ENCODE measurements around the gene ADCK2.
"Not testable (repeated sequence)": the region's sequence is repeated elsewhere in the genome, so short reads cannot be mapped to it uniquely, and the experiment has no call there.

The ADCK2 gene

GRCh38 chr7:140649556-140650205, 23.1 kb upstream of the ADCK2 start:
- DNase-seq, result no peak

- DNase-seq, result no peak
Observed at GRCh38 chr7:140650367-140650766, 22.4 kb upstream of the ADCK2 start.

GRCh38 chr7:140653319-140654108, 19.2 kb upstream of the ADCK2 start:
- peak; percentile 39 for DNase-seq

GRCh38 chr7:140654109-140654387, 18.7 kb upstream of the ADCK2 start:
- DNase-seq, result no peak

GRCh38 chr7:140654661-140655060, 18.1 kb upstream of the ADCK2 start:
- DNase-seq, result no peak

- DNase-seq, result no peak
Observed at GRCh38 chr7:140655511-140656408, 17.0 kb upstream of the ADCK2 start.

GRCh38 chr7:140656548-140657515, 15.9 kb upstream of the ADCK2 start:
- peak; percentile 40 for DNase-seq

GRCh38 chr7:140657891-140658290, 14.9 kb upstream of the ADCK2 start:
- DNase-seq, result no peak

- no peak for DNase-seq
Observed at GRCh38 chr7:140659856-140660255, 12.9 kb upstream of the ADCK2 start.

GRCh38 chr7:140661124-140661523, 11.6 kb upstream of the ADCK2 start:
- DNase-seq, result no peak

- DNase-seq, result not testable (repeated sequence)
Observed at GRCh38 chr7:140662938-140663337, 9.8 kb upstream of the ADCK2 start.

- DNase-seq, result no peak
Observed at GRCh38 chr7:140667476-140667875, 5.3 kb upstream of the ADCK2 start.

GRCh38 chr7:140668641-140669040, 4.1 kb upstream of the ADCK2 start:
- DNase-seq, result no peak

GRCh38 chr7:140669352-140669751, 3.4 kb upstream of the ADCK2 start:
- no peak for DNase-seq

- DNase-seq, result not testable (repeated sequence)
Observed at GRCh38 chr7:140669862-140670261, 2.9 kb upstream of the ADCK2 start.

- DNase-seq, result no peak
Observed at GRCh38 chr7:140670343-140670935, 2.3 kb upstream of the ADCK2 start.

GRCh38 chr7:140671966-140672365, 779 bp upstream of the ADCK2 start:
- no peak for DNase-seq

GRCh38 chr7:140673063-140673773, 473 bp downstream of the ADCK2 start:
- peak; percentile 78 for DNase-seq

GRCh38 chr7:140673774-140674155, 1.0 kb downstream of the ADCK2 start:
- no peak for DNase-seq

- no peak for DNase-seq
Observed at GRCh38 chr7:140674356-140674800, 1.6 kb downstream of the ADCK2 start.
